ENCODE data around the gene HINT1. TPM values are rescaled to one million over a fixed set of nuclear protein-coding genes. Genes with fewer than 3 reads are reported as not detected.

The HINT1 gene
- total RNA-seq = 100 to 1,000 TPM; 298 to 312 TPM

- ChIA-PET CTCF (interaction anchor here (0.6 to 1.5 kb wide), 5 partner anchors 9 to 259 kb away, joined by 3 to 4 read pairs (median 3); no protein-coding TSS in a partner anchor), POLR2A (interaction anchor here (0.6 to 1.3 kb wide), 4 partner anchors 89 to 120 kb away, joined by 3 to 4 read pairs (median 4); partner anchors contain the start of gene CDC42SE2)
- Mint-ChIP-seq H3K4me1 (peaks cover 51% of the 10 kb centered on the region), H3K36me3 (ENCODE audit: low read depth) (peaks cover 39% of the 10 kb centered on the region), H3K9me3 (ENCODE audit: low read depth) (no peaks in the 10 kb centered on the region), H3K27ac (peak within 1 kb of the TSS; percentile 99), H3K4me3 (peak within 1 kb of the TSS; percentile 83), H3K27me3 (no peaks in the 10 kb centered on the region)
- intact Hi-C loops (cut with DNase I, micrococcal nuclease) = loop anchor here (1.0 to 2.0 kb wide), 7 partner anchors 88 to 252 kb away; partner anchors contain the start of gene CDC42SE2 (in 2 of the 2)
- peak; percentile 96 for DNase-seq
- ATAC-seq = peak; percentile 89
Measured at GRCh38 chr5:131165119-131165727, at the start of gene HINT1. Gene HINT1 (minus strand): TSS chr5:131165256. CDS start chr5:131165205, 51 bp downstream.

GRCh38 chr5:131214609-131215227 lies 49.7 kb upstream of the HINT1 start:
- Mint-ChIP-seq H3K27ac (no peak overlapping the region), H3K4me1 (peaks cover 50% of the 10 kb centered on the region), H3K9me3 (ENCODE audit: low read depth) (no peaks in the 10 kb centered on the region), H3K27me3 (no peaks in the 10 kb centered on the region), H3K4me3 (no peak overlapping the region), H3K36me3 (ENCODE audit: low read depth) (peaks cover 1% of the 10 kb centered on the region)
- CTCF ChIA-PET = interaction anchor here (0.7 to 1.8 kb wide), 5 partner anchors 8 to 233 kb away, joined by 3 to 5 read pairs (median 3); no protein-coding TSS in a partner anchor
- POLR2A ChIA-PET = interaction anchor here (0.5 kb wide), 1 partner anchor 18 kb away, joined by 3 read pairs; no protein-coding TSS in a partner anchor
- intact Hi-C loops (cut with DNase I, micrococcal nuclease) = no loop called here
- no peak for DNase-seq
- no peak for ATAC-seq

- intact Hi-C loops (cut with DNase I, micrococcal nuclease) = loop anchor here in 1 of 2 experiments (1.0 kb wide), 1 partner anchor 8 kb away; no protein-coding TSS in a partner anchor
- ChIA-PET POLR2A (interaction anchor here (0.6 kb wide), 1 partner anchor 64 kb away, joined by 7 read pairs; no protein-coding TSS in a partner anchor), CTCF (interaction anchor here (1.0 kb wide), 1 partner anchor 35 kb away, joined by 3 read pairs; no protein-coding TSS in a partner anchor)
- Mint-ChIP-seq H3K4me3 (no peak overlapping the region), H3K36me3 (ENCODE audit: low read depth) (peaks cover 1% of the 10 kb centered on the region), H3K4me1 (peaks cover 46% of the 10 kb centered on the region), H3K27ac (peak overlapping the region; percentile 63), H3K9me3 (ENCODE audit: low read depth) (no peaks in the 10 kb centered on the region), H3K27me3 (no peaks in the 10 kb centered on the region)
- DNase-seq (no peak), ATAC-seq (no peak)
Measured at GRCh38 chr5:131212471-131213021, 47.5 kb upstream of the HINT1 start.

DNA sequence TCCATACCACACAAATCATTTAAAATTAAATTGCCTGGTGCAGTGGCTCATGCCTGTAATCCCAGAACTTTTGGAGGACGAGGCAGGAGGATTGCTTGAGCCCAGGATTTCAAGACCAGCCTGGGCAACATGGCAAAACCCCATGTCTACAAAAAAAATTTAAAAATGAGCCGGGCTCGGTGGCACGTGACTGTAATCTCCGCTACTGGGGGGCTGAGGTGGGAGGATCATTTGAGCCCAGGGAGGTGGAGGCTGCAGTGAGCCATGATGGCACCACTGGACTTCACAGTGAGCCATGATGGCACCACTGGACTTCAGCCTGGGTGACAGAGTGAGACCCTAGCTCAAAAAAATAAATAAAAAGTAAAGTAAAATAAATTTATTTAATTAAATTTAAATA lies 46.6 kb upstream of the HINT1 start:
- Mint-ChIP-seq H3K4me1 (peaks cover 51% of the 10 kb centered on the region), H3K27ac (no peak overlapping the region), H3K36me3 (ENCODE audit: low read depth) (peaks cover 1% of the 10 kb centered on the region), H3K27me3 (no peaks in the 10 kb centered on the region), H3K9me3 (ENCODE audit: low read depth) (no peaks in the 10 kb centered on the region), H3K4me3 (no peak overlapping the region)
- ATAC-seq (no peak), DNase-seq (no peak)
- ChIA-PET CTCF (interaction anchor here (0.8 kb wide), 1 partner anchor 340 kb away, joined by 3 read pairs; no protein-coding TSS in a partner anchor), POLR2A (interaction anchor here (0.6 kb wide), 1 partner anchor 570 kb away, joined by 4 read pairs; no protein-coding TSS in a partner anchor)
- intact Hi-C loops (cut with DNase I, micrococcal nuclease) = loop anchor here in 1 of 2 experiments (1.0 kb wide), 1 partner anchor 9 kb away; no protein-coding TSS in a partner anchor

GRCh38 chr5:131210151-131210510 lies 45.1 kb upstream of the HINT1 start:
- no peaks in the 10 kb centered on the region for H3K27me3 Mint-ChIP-seq
- no peaks in the 10 kb centered on the region for H3K9me3 Mint-ChIP-seq (ENCODE audit: low read depth)
- ChIA-PET CTCF (interaction anchor here (0.7 to 1.1 kb wide), 2 partner anchors 14 to 195 kb away, joined by 3 to 4 read pairs; no protein-coding TSS in a partner anchor), POLR2A (no interaction called here)
- intact Hi-C loops (cut with DNase I, micrococcal nuclease) = no loop called here
- ATAC-seq (no peak), DNase-seq (no peak)
- H3K4me3 Mint-ChIP-seq = peak overlapping the region; percentile 70
- H3K36me3 Mint-ChIP-seq (ENCODE audit: low read depth) = peaks cover 4% of the 10 kb centered on the region
- H3K27ac Mint-ChIP-seq = peak overlapping the region; percentile 96
- peaks cover 53% of the 10 kb centered on the region for H3K4me1 Mint-ChIP-seq

- POLR2A ChIA-PET = interaction anchor here (0.5 kb wide), 1 partner anchor 66 kb away, joined by 4 read pairs; no protein-coding TSS in a partner anchor
- ATAC-seq = peak; percentile 95
- H3K4me1 Mint-ChIP-seq = peaks cover 48% of the 10 kb centered on the region
Measured at GRCh38 chr5:131209506-131210150, 44.6 kb upstream of the HINT1 start.

GRCh38 chr5:131209175-131209505 lies 44.1 kb upstream of the HINT1 start:
- H3K9me3 Mint-ChIP-seq (ENCODE audit: low read depth) = no peaks in the 10 kb centered on the region
- ChIA-PET POLR2A (no interaction called here), CTCF (interaction anchor here (0.7 to 1.1 kb wide), 3 partner anchors 15 to 196 kb away, joined by 3 to 4 read pairs (median 3); no protein-coding TSS in a partner anchor)
- peak overlapping the region; percentile 96 for H3K27ac Mint-ChIP-seq
- peaks cover 44% of the 10 kb centered on the region for H3K4me1 Mint-ChIP-seq
- intact Hi-C loops (cut with DNase I, micrococcal nuclease) = loop anchor here (2.0 kb wide), 2 partner anchors 38 to 44 kb away; partner anchors contain the start of gene LYRM7 (in 2 of the 2)
- no peak for DNase-seq
- ATAC-seq = no peak
- H3K36me3 Mint-ChIP-seq (ENCODE audit: low read depth) = peaks cover 6% of the 10 kb centered on the region
- H3K27me3 Mint-ChIP-seq = no peaks in the 10 kb centered on the region
- peak overlapping the region; percentile 70 for H3K4me3 Mint-ChIP-seq

More at GRCh38 chr5:131209506-131210150, 44.6 kb upstream of the HINT1 start:
- intact Hi-C loops (cut with DNase I, micrococcal nuclease) = loop anchor here (2.0 kb wide), 2 partner anchors 39 to 43 kb away; partner anchors contain the start of gene LYRM7 (in 2 of the 2)
- H3K36me3 Mint-ChIP-seq (ENCODE audit: low read depth) = peaks cover 6% of the 10 kb centered on the region
- peak; percentile 66 for DNase-seq
- H3K27me3 Mint-ChIP-seq = no peaks in the 10 kb centered on the region
- no peaks in the 10 kb centered on the region for H3K9me3 Mint-ChIP-seq (ENCODE audit: low read depth)
- peak overlapping the region; percentile 70 for H3K4me3 Mint-ChIP-seq
- CTCF ChIA-PET = interaction anchor here (0.7 to 1.1 kb wide), 3 partner anchors 15 to 196 kb away, joined by 3 to 4 read pairs (median 3); no protein-coding TSS in a partner anchor
- H3K27ac Mint-ChIP-seq = peak overlapping the region; percentile 96

- Mint-ChIP-seq H3K27me3 (no peaks in the 10 kb centered on the region), H3K9me3 (ENCODE audit: low read depth) (no peaks in the 10 kb centered on the region), H3K4me3 (no peak overlapping the region), H3K36me3 (ENCODE audit: low read depth) (peaks cover 5% of the 10 kb centered on the region), H3K27ac (peak overlapping the region; percentile 22), H3K4me1 (peaks cover 38% of the 10 kb centered on the region)
- ChIA-PET CTCF (interaction anchor here (0.5 to 1.0 kb wide), 2 partner anchors 10 to 58 kb away, joined by 3 read pairs; no protein-coding TSS in a partner anchor), POLR2A (interaction anchor here (1.2 kb wide), 1 partner anchor 18 kb away, joined by 3 read pairs; no protein-coding TSS in a partner anchor)
- no peak for ATAC-seq
- intact Hi-C loops (cut with DNase I, micrococcal nuclease) = no loop called here
- no peak for DNase-seq
Measured at GRCh38 chr5:131206772-131207171, 41.7 kb upstream of the HINT1 start.

GRCh38 chr5:131206061-131206460 lies 41.0 kb upstream of the HINT1 start:
- H3K27ac Mint-ChIP-seq = no peak overlapping the region
- ChIA-PET CTCF (interaction anchor here (0.5 kb wide), 1 partner anchor 59 kb away, joined by 3 read pairs; no protein-coding TSS in a partner anchor), POLR2A (interaction anchor here (1.2 kb wide), 1 partner anchor 19 kb away, joined by 3 read pairs; no protein-coding TSS in a partner anchor)
- no peak for ATAC-seq
- peaks cover 5% of the 10 kb centered on the region for H3K36me3 Mint-ChIP-seq (ENCODE audit: low read depth)
- H3K4me3 Mint-ChIP-seq = no peak overlapping the region
- H3K27me3 Mint-ChIP-seq = no peaks in the 10 kb centered on the region
- no peak for DNase-seq
- intact Hi-C loops (cut with DNase I, micrococcal nuclease) = no loop called here
- H3K4me1 Mint-ChIP-seq = peaks cover 33% of the 10 kb centered on the region
- no peaks in the 10 kb centered on the region for H3K9me3 Mint-ChIP-seq (ENCODE audit: low read depth)

DNA sequence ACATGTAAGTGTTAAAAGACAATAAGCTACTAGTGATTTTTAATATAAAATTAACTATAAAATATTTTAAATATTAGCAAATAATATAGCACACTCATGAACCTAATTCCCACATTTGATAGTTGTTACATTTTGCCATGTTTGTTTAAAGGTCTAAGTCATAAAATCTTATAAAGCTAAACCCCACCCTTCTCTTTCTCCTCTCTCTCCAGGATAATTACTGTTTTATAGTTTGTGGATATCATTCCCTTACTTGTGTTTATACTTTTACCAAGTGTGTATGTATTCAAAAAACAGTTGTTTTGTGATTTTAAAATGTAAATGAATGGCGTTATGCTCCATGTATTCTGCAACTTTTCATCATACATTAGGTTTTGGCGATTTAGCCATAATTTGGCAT lies 39.9 kb upstream of the HINT1 start:
- peaks cover 5% of the 10 kb centered on the region for H3K36me3 Mint-ChIP-seq (ENCODE audit: low read depth)
- intact Hi-C loops (cut with DNase I, micrococcal nuclease) = no loop called here
- peaks cover 22% of the 10 kb centered on the region for H3K4me1 Mint-ChIP-seq
- no peaks in the 10 kb centered on the region for H3K9me3 Mint-ChIP-seq (ENCODE audit: low read depth)
- DNase-seq = no peak
- POLR2A ChIA-PET = no interaction called here
- H3K4me3 Mint-ChIP-seq = no peak overlapping the region
- CTCF ChIA-PET = no interaction called here
- H3K27me3 Mint-ChIP-seq = no peaks in the 10 kb centered on the region
- no peak for ATAC-seq
- no peak overlapping the region for H3K27ac Mint-ChIP-seq

Data from activated CD4-positive, alpha-beta T cell treated with anti-CD3 and anti-CD28 coated beads for 36 hours (primary cell).